ENCODE data around the gene SYNJ2BP.

- no peak for TF ChIP-seq MAX (IDR thresholded peaks at IDR 0.05)
- TF ChIP-seq CEBPB (IDR thresholded peaks at IDR 0.05) = no peak
- TF ChIP-seq FOXM1 (IDR thresholded peaks at IDR 0.05; ENCODE audit: borderline replicate concordance, low read depth) = no peak
- no peak for TF ChIP-seq TAF1 (IDR thresholded peaks at IDR 0.05; ENCODE audit: low read depth)
Observed at GRCh38 chr14:70448633-70449340, 31.9 kb upstream of the SYNJ2BP start.

All from Ishikawa (cell line).